Upper lobe of left lung (tissue), 6 donors: ENCODE measurements around the gene NOD1. TPM values are rescaled to one million over a fixed set of nuclear protein-coding genes. Genes with fewer than 3 reads are reported as not detected.

Experiments
- ATAC-seq, 2 donors: fragments of 200-7000 bp; cut with Tn5 transposase; one replicate each; pipeline ENCODE4 v1.9.1; 2022; ENCODE audit warnings: mild to moderate bottlenecking in 2 of 2, moderate library complexity in 2 of 2; ENCODE audit not compliant: low FRiP score in 2 of 2
- DNase-seq, 2 donors: peaks; one replicate each; pipeline ENCODE4 v3.0.0-alpha.2; 2019 to 2020
- H3K27ac ChIP-seq, 4 donors: fragments of 200-600 bp; sonication (generic); one replicate each; pipeline ENCODE4 v1.5.1; 2016 to 2019
- H3K27me3 ChIP-seq, 4 donors: fragments of 200-600 bp; sonication (generic); one replicate each; pipeline ENCODE4 v1.5.1; 2017 to 2019
- H3K36me3 ChIP-seq, 4 donors: fragments of 200-600 bp; sonication (generic); one replicate each; pipeline ENCODE4 v1.5.1; 2016 to 2019
- H3K4me1 ChIP-seq, 4 donors: fragments of 200-600 bp; sonication (generic); one replicate each; pipeline ENCODE4 v1.5.1; 2018 to 2019
- H3K4me3 ChIP-seq, 4 donors: fragments of 200-600 bp; sonication (generic); one replicate each; pipeline ENCODE4 v1.5.1; 2017 to 2019; ENCODE audit warnings: mild to moderate bottlenecking in 2 of 4, moderate library complexity in 1 of 4
- H3K9me3 ChIP-seq, 4 donors: fragments of 200-600 bp; sonication (generic); one replicate each; pipeline ENCODE4 v1.5.1; 2018 to 2019
- CTCF ChIP-seq, 6 experiments: fragments of 450-650 bp in 4 of 6; fragments of 200-600 bp in 2 of 6; sonication (generic) in 2 of 6; IDR thresholded peaks; one replicate each; pipeline ENCODE4 v1.5.1; 2016 to 2019; ENCODE audit warnings: antibody characterized with exemption in 6 of 6
- EP300 ChIP-seq, 4 donors: sonication (generic); formaldehyde crosslinking; IDR thresholded peaks; one replicate each; pipeline ENCODE4 v1.5.1; 2017; ENCODE audit warnings: antibody characterized with exemption in 4 of 4, control low read depth in 2 of 4
- POLR2A ChIP-seq, 4 donors: fragments of 450-650 bp; IDR thresholded peaks; one replicate each; pipeline ENCODE4 v1.5.1; 2016 to 2017; ENCODE audit warnings: antibody characterized with exemption in 4 of 4, mild to moderate bottlenecking in 2 of 4
- POLR2AphosphoS5 ChIP-seq, 2 donors: sonication (generic); formaldehyde crosslinking; IDR thresholded peaks; one replicate each; pipeline ENCODE4 v1.5.1; 2017; ENCODE audit warnings: antibody characterized with exemption in 2 of 2
- WGBS, 2 donors: methylation state at CpG; one replicate each; pipeline ENCODE4 v1.1.5; 2017 to 2018; 5-methylcytosine and 5-hydroxymethylcytosine counted together
- total RNA-seq, 6 donors: library from RNA; depleted of rRNA in 4 of 6; stranded (reverse); fragments of >200 nt in 4 of 6; gene quantifications; one replicate each; pipeline versions ENCODE4 v1.1.0 to v1.2.1, GENCODE V29; 2016 to 2021
- donor health status: DM: no; HTN: no; CAD: no; lungs with moderate emphysema.
- donor health status: DM: no; HTN: yes; CAD: no; lungs with severe emphysema.

NOD1 gene
- total RNA-seq, 6 donors from 2014 or later = 24.7 to 71.2 (median 38.0) TPM

- Histone ChIP-seq H3K4me1 (peaks cover 18 to 31% (median 26%) of the 10 kb centered on the region in 4 donors), H3K9me3 (no peaks in the 10 kb centered on the region), H3K27ac (peak overlapping the region in 1 of 4 donors; percentile 23), H3K4me3 (no peak overlapping the region), H3K36me3 (peaks cover 9 to 36% (median 24%) of the 10 kb centered on the region in 4 donors), H3K27me3 (no peaks in the 10 kb centered on the region)
- TF ChIP-seq POLR2AphosphoS5 (IDR thresholded peaks at IDR 0.05) (peak; percentile 57 to 63), CTCF (IDR thresholded peaks at IDR 0.05) (no peak), EP300 (IDR thresholded peaks at IDR 0.05) (no peak)
- ATAC-seq (peak; percentile 55 to 87), DNase-seq (no peak)
- WGBS, 2 donors = 52 to 62% methylated on average over 9 of the region's 9 CpGs
Measured at GRCh38 chr7:30459591-30460245, 18.9 kb downstream of the NOD1 start.

GRCh38 chr7:30458311-30458710 is 20.3 kb downstream of the NOD1 start:
- DNase-seq = no peak
- no peak overlapping the region for H3K4me3 ChIP-seq
- H3K4me1 ChIP-seq = peaks cover 9 to 17% (median 12%) of the 10 kb centered on the region in 4 donors
- TF ChIP-seq CTCF (IDR thresholded peaks at IDR 0.05) (no peak), EP300 (IDR thresholded peaks at IDR 0.05) (no peak), POLR2A (IDR thresholded peaks at IDR 0.05) (no peak), POLR2AphosphoS5 (IDR thresholded peaks at IDR 0.05) (no peak)
- no peak overlapping the region for H3K27ac ChIP-seq
- 46 to 67% methylated on average over 1 of the region's 1 CpG for WGBS, 2 donors
- no peaks in the 10 kb centered on the region for H3K9me3 ChIP-seq
- no peak for ATAC-seq
- no peaks in the 10 kb centered on the region for H3K27me3 ChIP-seq
- peaks cover 9 to 49% (median 33%) of the 10 kb centered on the region in 4 donors for H3K36me3 ChIP-seq

DNA sequence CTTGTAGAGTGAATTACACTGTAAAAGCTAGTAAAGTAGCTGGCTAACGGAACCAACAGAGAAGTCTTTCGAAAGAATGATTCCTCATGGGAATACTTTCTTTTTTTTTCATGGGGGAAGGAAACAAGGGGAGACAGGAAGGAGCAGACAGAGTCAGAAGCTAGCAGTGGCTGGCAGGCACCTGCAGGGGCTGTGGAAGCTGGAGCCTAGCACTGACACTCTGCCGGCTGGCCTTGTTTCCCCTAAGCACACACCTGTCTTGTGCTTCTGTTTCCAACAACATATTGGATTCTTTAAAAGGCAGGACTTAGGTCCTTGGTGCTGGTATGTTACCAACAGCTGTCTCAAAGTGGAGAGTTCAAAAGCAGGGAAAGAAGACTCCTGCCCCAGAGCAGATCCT is 24.7 kb downstream of the NOD1 start:
- Histone ChIP-seq H3K4me3 (no peak overlapping the region), H3K9me3 (no peaks in the 10 kb centered on the region), H3K4me1 (peaks cover 0 to 2% (median 0%) of the 10 kb centered on the region in 4 donors), H3K36me3 (peaks cover 24 to 86% (median 69%) of the 10 kb centered on the region in 4 donors), H3K27ac (no peak overlapping the region), H3K27me3 (no peaks in the 10 kb centered on the region)
- TF ChIP-seq CTCF (IDR thresholded peaks at IDR 0.05) (no peak), EP300 (IDR thresholded peaks at IDR 0.05) (no peak), POLR2AphosphoS5 (IDR thresholded peaks at IDR 0.05) (no peak), POLR2A (IDR thresholded peaks at IDR 0.05) (no peak)
- 58 to 79% methylated on average over 3 of the region's 3 CpGs for WGBS, 2 donors
- no peak for ATAC-seq
- DNase-seq = no peak

DNA sequence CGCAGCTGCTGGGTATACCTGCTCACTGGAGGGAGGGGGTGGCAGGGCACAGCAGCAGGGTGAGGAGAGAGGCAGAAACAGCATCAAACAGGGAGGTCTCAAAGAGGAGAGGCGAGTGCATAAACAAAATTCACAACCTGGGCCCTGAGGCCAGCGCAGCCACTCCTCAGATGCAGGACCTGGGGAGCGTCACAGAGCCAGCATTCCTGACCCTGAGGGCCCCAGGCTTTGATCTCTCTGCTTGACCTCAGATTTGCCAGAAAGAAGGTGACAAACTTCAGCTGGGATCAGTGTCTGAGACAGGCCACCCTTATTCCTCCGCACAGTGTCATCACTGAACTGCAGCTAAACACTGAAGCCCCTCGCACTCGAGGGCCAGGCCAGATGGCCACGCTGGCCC is 25.6 kb downstream of the NOD1 start:
- ATAC-seq = no peak
- DNase-seq = no peak
- Histone ChIP-seq H3K4me1 (no peaks in the 10 kb centered on the region), H3K9me3 (no peaks in the 10 kb centered on the region), H3K27me3 (no peaks in the 10 kb centered on the region), H3K27ac (no peak overlapping the region), H3K4me3 (no peak overlapping the region), H3K36me3 (peaks cover 24 to 95% (median 74%) of the 10 kb centered on the region in 4 donors)
- WGBS, 2 donors = 94 to 97% methylated on average over 5 to 8 of the region's 8 CpGs
- no peak for TF ChIP-seq POLR2A (IDR thresholded peaks at IDR 0.05)
- TF ChIP-seq CTCF (IDR thresholded peaks at IDR 0.05) = no peak
- no peak for TF ChIP-seq EP300 (IDR thresholded peaks at IDR 0.05)
- TF ChIP-seq POLR2AphosphoS5 (IDR thresholded peaks at IDR 0.05) = no peak
